OCI-LY7 (cell line): ENCODE results near the gene PDLIM1. TPM values are rescaled to one million over a fixed set of nuclear protein-coding genes. Genes with fewer than 3 reads are reported as not detected.

Source experiments
- BruUV-seq: library from RNA; stranded (reverse); fragments of 400-500 nt; replicated peaks from 2 replicates; lab custom pipeline; 2021; lab: Mats Ljungman, UMichigan
- CTCF ChIA-PET: fragments of 300-600 bp; sonication (Branson Sonifier 250); formaldehyde crosslinking; loops from one replicate; lab custom pipeline; 2022; ENCODE audit warnings: antibody characterized with exemption; ENCODE audit not compliant: unreplicated experiment; lab: Charles Lee
- POLR2A ChIA-PET: fragments of 300-600 bp; sonication (Branson Sonifier 250); formaldehyde crosslinking; loops from one replicate; lab custom pipeline; 2022; ENCODE audit warnings: antibody characterized with exemption; lab: Charles Lee
- DNase-seq: peaks from one replicate; pipeline ENCODE4 v3.0.0-alpha.2; 2015; ENCODE audit warnings: low spot score
- H2AFZ ChIP-seq: fragments of 200-600 bp; sonication (generic), shearing (Covaris generic); 2 replicates; pipeline ENCODE4 v1.6.1; 2014; ENCODE audit warnings: mild to moderate bottlenecking, antibody characterized with exemption, low read length, moderate library complexity
- H3K27ac ChIP-seq: fragments of 200-600 bp; sonication (generic); 2 replicates; pipeline ENCODE4 v1.5.1; 2014; ENCODE audit warnings: mixed run types, low read depth, mild to moderate bottlenecking, moderate library complexity, low read length, inconsistent platforms; ENCODE audit not compliant: poor library complexity, severe bottlenecking
- H3K36me3 ChIP-seq: fragments of 200-600 bp; sonication (generic); 2 replicates; pipeline ENCODE4 v1.6.1; 2014; ENCODE audit warnings: mild to moderate bottlenecking, antibody characterized with exemption, low read length, moderate library complexity, mixed read lengths; ENCODE audit not compliant: insufficient read depth
- H3K4me1 ChIP-seq: fragments of 200-600 bp; sonication (generic); 2 replicates; pipeline ENCODE4 v1.5.1; 2014; ENCODE audit warnings: mild to moderate bottlenecking, low read length; ENCODE audit not compliant: insufficient read depth, poor library complexity, severe bottlenecking
- H3K4me2 ChIP-seq: fragments of 200-600 bp; sonication (generic); 2 replicates; pipeline ENCODE4 v1.6.1; 2014; ENCODE audit warnings: mild to moderate bottlenecking, low read length
- H3K4me3 ChIP-seq: fragments of 200-600 bp; sonication (generic); 2 replicates; pipeline ENCODE4 v1.5.1; 2014; ENCODE audit warnings: mild to moderate bottlenecking, low read depth, low read length; ENCODE audit not compliant: poor library complexity, severe bottlenecking
- H3K79me2 ChIP-seq: fragments of 200-600 bp; sonication (generic); 2 replicates; pipeline ENCODE4 v1.6.1; 2016; ENCODE audit warnings: low read depth, mild to moderate bottlenecking, low read length, moderate library complexity, mixed read lengths; ENCODE audit not compliant: insufficient read depth
- H3K9me2 ChIP-seq: fragments of 200-600 bp; sonication (generic); 2 replicates; pipeline ENCODE4 v1.6.1; 2016; ENCODE audit warnings: mild to moderate bottlenecking, low read length, mixed read lengths; ENCODE audit not compliant: insufficient read depth
- H3K9me3 ChIP-seq: fragments of 200-600 bp; sonication (generic); 2 replicates; pipeline ENCODE4 v1.6.1; 2014; ENCODE audit warnings: mild to moderate bottlenecking, mixed run types, low read length, mixed read lengths
- H4K20me1 ChIP-seq: fragments of 200-600 bp; sonication (generic); 2 replicates; pipeline ENCODE4 v1.6.1; 2014; ENCODE audit warnings: mild to moderate bottlenecking, antibody characterized with exemption, low read length, moderate library complexity, mixed read lengths; ENCODE audit not compliant: insufficient read depth
- EZH2phosphoT487 ChIP-seq: fragments of 200-600 bp; sonication (generic); IDR thresholded peaks from 2 replicates; pipeline ENCODE4 v1.6.1; 2018; ENCODE audit warnings: low read depth, borderline replicate concordance, mild to moderate bottlenecking, mixed run types, antibody characterized with exemption, low read length, moderate library complexity, mixed read lengths
- intact Hi-C: fragments of 100-400 bp; cut with micrococcal nuclease; formaldehyde crosslinking; loops from one replicate; pipeline ENCODE4 v1.10.0; 2022; ENCODE audit not compliant: unreplicated experiment
- total RNA-seq, 2 experiments: library from RNA; depleted of rRNA in 1 of 2; stranded (reverse); fragments of >200 nt in 1 of 2; shearing (Covaris generic) in 1 of 2; gene quantifications; 2 replicates each; pipeline ENCODE4 v1.2.3, GENCODE V29; 2014 to 2022
- TF ChIP-seq, protein P1 (sequence below): fragments of 200-600 bp; sonication (generic); conservative IDR thresholded peaks from 2 replicates; pipeline ENCODE4 v1.5.1; 2014; ENCODE audit warnings: mild to moderate bottlenecking, antibody characterized with exemption, low read length, moderate library complexity, mixed read lengths

Gene PDLIM1
- total RNA-seq, 2 experiments from 2014 or later: 22.3 to 105 TPM

DNA sequence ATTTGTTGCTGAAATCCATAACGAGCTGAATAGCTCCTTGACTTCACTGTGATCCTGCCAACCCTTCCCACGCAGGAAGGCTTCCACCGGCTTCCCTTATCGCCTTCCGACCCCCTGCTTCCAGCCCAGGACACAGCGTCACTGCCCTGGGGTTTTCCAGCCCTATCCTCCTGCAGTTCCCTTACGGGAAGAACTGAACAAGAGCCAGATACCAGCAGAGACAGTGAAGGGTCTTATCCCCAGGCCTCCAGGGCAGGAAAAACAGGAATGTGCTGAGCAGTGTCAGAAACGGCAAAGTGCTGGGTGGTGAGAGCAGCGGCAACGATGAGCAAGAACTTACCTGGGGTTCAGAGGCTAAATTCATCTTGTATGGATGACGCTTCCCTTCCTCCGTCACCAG, 22.4 kb downstream of the PDLIM1 start:
- CTCF ChIA-PET: no interaction called here
- Histone ChIP-seq H3K36me3 (no peaks in the 10 kb centered on the region), H3K4me2 (no peak overlapping the region), H3K4me3 (no peak overlapping the region), H3K27ac (no peak overlapping the region), H4K20me1 (no peaks in the 10 kb centered on the region), H3K79me2 (no peaks in the 10 kb centered on the region), H3K9me3 (no peaks in the 10 kb centered on the region), H3K4me1 (no peaks in the 10 kb centered on the region), H3K9me2 (no peaks in the 10 kb centered on the region), H2AFZ (no peak overlapping the region)
- POLR2A ChIA-PET: interaction anchor here (0.7 to 1.0 kb wide), 3 partner anchors 9 to 93 kb away, joined by 3 to 4 read pairs (median 4); no protein-coding TSS in a partner anchor
- BruUV-seq: no TSS peak
- no peak for DNase-seq
- intact Hi-C loops: no loop called here
- TF ChIP-seq, protein P1, sequence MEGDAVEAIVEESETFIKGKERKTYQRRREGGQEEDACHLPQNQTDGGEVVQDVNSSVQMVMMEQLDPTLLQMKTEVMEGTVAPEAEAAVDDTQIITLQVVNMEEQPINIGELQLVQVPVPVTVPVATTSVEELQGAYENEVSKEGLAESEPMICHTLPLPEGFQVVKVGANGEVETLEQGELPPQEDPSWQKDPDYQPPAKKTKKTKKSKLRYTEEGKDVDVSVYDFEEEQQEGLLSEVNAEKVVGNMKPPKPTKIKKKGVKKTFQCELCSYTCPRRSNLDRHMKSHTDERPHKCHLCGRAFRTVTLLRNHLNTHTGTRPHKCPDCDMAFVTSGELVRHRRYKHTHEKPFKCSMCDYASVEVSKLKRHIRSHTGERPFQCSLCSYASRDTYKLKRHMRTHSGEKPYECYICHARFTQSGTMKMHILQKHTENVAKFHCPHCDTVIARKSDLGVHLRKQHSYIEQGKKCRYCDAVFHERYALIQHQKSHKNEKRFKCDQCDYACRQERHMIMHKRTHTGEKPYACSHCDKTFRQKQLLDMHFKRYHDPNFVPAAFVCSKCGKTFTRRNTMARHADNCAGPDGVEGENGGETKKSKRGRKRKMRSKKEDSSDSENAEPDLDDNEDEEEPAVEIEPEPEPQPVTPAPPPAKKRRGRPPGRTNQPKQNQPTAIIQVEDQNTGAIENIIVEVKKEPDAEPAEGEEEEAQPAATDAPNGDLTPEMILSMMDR: no peak
- TF ChIP-seq EZH2phosphoT487: no peak

- no TSS peak for BruUV-seq
- intact Hi-C loops: no loop called here
- H3K79me2 ChIP-seq: no peaks in the 10 kb centered on the region
Observed at GRCh38 chr10:95267251-95267650, 23.6 kb downstream of the PDLIM1 start.

DNA sequence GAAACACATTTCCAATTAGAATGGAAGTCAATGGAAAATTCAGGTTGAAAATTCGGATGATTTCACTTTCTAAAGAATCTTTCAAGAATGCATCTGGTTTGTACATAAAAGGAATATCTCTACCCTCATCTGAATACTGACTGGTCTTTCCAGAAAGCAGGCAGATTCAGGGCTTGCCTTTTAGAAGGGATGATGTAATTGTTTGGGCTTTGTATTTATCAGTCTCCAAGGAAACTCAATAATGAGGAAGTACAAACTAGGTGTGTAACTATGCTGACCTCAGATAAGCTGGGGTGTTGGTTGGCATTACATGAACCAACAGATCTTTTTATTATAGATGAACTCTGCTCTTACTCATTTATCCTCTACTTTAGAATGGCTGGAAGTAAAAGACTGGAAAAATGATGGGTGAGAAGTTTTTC, 24.1 kb downstream of the PDLIM1 start:
- intact Hi-C loops: no loop called here
- TF ChIP-seq EZH2phosphoT487: no peak
- TF ChIP-seq, protein P1: no peak
- Histone ChIP-seq H3K4me3 (no peak overlapping the region), H3K4me1 (no peaks in the 10 kb centered on the region), H3K4me2 (no peak overlapping the region), H3K9me2 (no peaks in the 10 kb centered on the region), H3K27ac (no peak overlapping the region), H3K36me3 (no peaks in the 10 kb centered on the region), H4K20me1 (no peaks in the 10 kb centered on the region), H3K9me3 (no peaks in the 10 kb centered on the region), H2AFZ (no peak overlapping the region), H3K79me2 (no peaks in the 10 kb centered on the region)
- DNase-seq: peak; percentile 23
- ChIA-PET CTCF (no interaction called here), POLR2A (interaction anchor here (0.7 kb wide), 1 partner anchor 96 kb away, joined by 3 read pairs; no protein-coding TSS in a partner anchor)
- BruUV-seq: no TSS peak

More at GRCh38 chr10:95267251-95267650, 23.6 kb downstream of the PDLIM1 start:
- H3K4me2 ChIP-seq: no peak overlapping the region
- ChIA-PET CTCF (no interaction called here), POLR2A (interaction anchor here (0.7 kb wide), 1 partner anchor 95 kb away, joined by 3 read pairs; no protein-coding TSS in a partner anchor)
- no peaks in the 10 kb centered on the region for H3K9me2 ChIP-seq
- H3K9me3 ChIP-seq: no peaks in the 10 kb centered on the region
- no peak for TF ChIP-seq EZH2phosphoT487
- TF ChIP-seq, protein P1: no peak
- no peaks in the 10 kb centered on the region for H3K4me1 ChIP-seq
- no peak overlapping the region for H3K27ac ChIP-seq
- no peak overlapping the region for H2AFZ ChIP-seq
- no peak overlapping the region for H3K4me3 ChIP-seq
- DNase-seq: no peak
- no peaks in the 10 kb centered on the region for H3K36me3 ChIP-seq
- no peaks in the 10 kb centered on the region for H4K20me1 ChIP-seq
